GM12878 (cell line): ENCODE results near the gene STAM2. TPM values are rescaled to one million over a fixed set of nuclear protein-coding genes. Genes with fewer than 3 reads are reported as not detected.

ENCODE experiments used
- ATAC-seq: fragments of 200-7000 bp; cut with Tn5 transposase; 3 replicates; pipeline ENCODE4 v1.9.1; 2020; ENCODE audit warnings: mild to moderate bottlenecking, moderate library complexity
- BruUV-seq: library from RNA; stranded (reverse); fragments of 400-500 nt; replicated peaks from 2 replicates; lab custom pipeline; 2021; lab: Mats Ljungman, UMichigan
- CTCF ChIA-PET: fragments of 300-600 bp; sonication (Branson Sonifier 250); formaldehyde crosslinking; extraction: SDS; loops from one replicate; lab custom pipeline; 2021; ENCODE audit warnings: inconsistent platforms; lab: Yijun Ruan, JAX
- POLR2A ChIA-PET: fragments of 350-600 bp; formaldehyde crosslinking; extraction: SDS; loops from one replicate; lab custom pipeline; 2021; ENCODE audit warnings: inconsistent platforms; lab: Charles Lee
- RAD21 ChIA-PET: fragments of 300-600 bp; sonication (Branson Sonifier 250); formaldehyde crosslinking; loops from one replicate; lab custom pipeline; 2023; ENCODE audit warnings: antibody characterized with exemption; ENCODE audit not compliant: unreplicated experiment; lab: Charles Lee
- SMC1A ChIA-PET: fragments of 300-600 bp; sonication (Branson Sonifier 250); formaldehyde crosslinking; loops from one replicate; lab custom pipeline; 2023; ENCODE audit not compliant: unreplicated experiment, uncharacterized antibody; lab: Charles Lee
- DNase-seq: peaks from one replicate; pipeline ENCODE4 v3.0.0-alpha.2; 2011; ENCODE audit warnings: low read depth, low spot score
- FAIRE-seq: peaks from 3 replicates; lab custom pipeline; 2011; peaks lifted over from hg19 to GRCh38; lab: Jason Lieb, UNC
- H2AFZ ChIP-seq: 2 replicates; pipeline ENCODE4 v1.6.0; 2011; ENCODE audit warnings: low read depth, low read length, control low read depth; ENCODE audit not compliant: control insufficient read depth
- H3K27ac ChIP-seq: 2 replicates; pipeline ENCODE4 v1.5.1; 2011; ENCODE audit warnings: control low read depth; ENCODE audit not compliant: control insufficient read depth, insufficient read depth
- H3K27me3 ChIP-seq, 2 experiments: replicated peaks in 1 of 2; 2 replicates each; pipeline versions ENCODE4 v1.6.0 to v1.6.1; 2011; ENCODE audit warnings: low read length in 1 of 2; ENCODE audit not compliant: control insufficient read depth in 2 of 2, insufficient read depth in 2 of 2
- H3K36me3 ChIP-seq, 2 experiments: 2 replicates each; pipeline ENCODE4 v1.5.1; 2011; ENCODE audit warnings: low read length in 1 of 2; ENCODE audit not compliant: control insufficient read depth in 2 of 2, insufficient read depth in 2 of 2
- H3K4me1 ChIP-seq: 2 replicates; pipeline ENCODE4 v1.6.1; 2011; ENCODE audit warnings: mild to moderate bottlenecking, low read length, moderate library complexity, mixed read lengths; ENCODE audit not compliant: control insufficient read depth, insufficient read depth
- H3K4me2 ChIP-seq: 2 replicates; pipeline ENCODE4 v1.6.0; 2011; ENCODE audit warnings: control low read depth; ENCODE audit not compliant: control insufficient read depth, insufficient read depth
- H3K4me3 ChIP-seq: fragments of 200-600 bp; sonication (generic); 2 replicates; pipeline ENCODE4 v1.5.1; 2016
- H3K79me2 ChIP-seq: 2 replicates; pipeline ENCODE4 v1.6.0; 2011; ENCODE audit warnings: low read length; ENCODE audit not compliant: control insufficient read depth, insufficient read depth
- H3K9ac ChIP-seq: 2 replicates; pipeline ENCODE4 v1.8.0; 2011; ENCODE audit warnings: low read length, control low read depth, mixed read lengths; ENCODE audit not compliant: control insufficient read depth, insufficient read depth
- H3K9me3 ChIP-seq: replicated peaks from 3 replicates; pipeline ENCODE4 v1.5.1; 2011; ENCODE audit warnings: mild to moderate bottlenecking, low read length; ENCODE audit not compliant: control insufficient read depth, insufficient read depth
- H4K20me1 ChIP-seq: 2 replicates; pipeline ENCODE4 v1.6.0; 2011; ENCODE audit not compliant: control insufficient read depth, insufficient read depth
- CEBPZ ChIP-seq: fragments of 150-350 bp; IDR thresholded peaks from 2 replicates; pipeline ENCODE4 v1.6.1; 2016; ENCODE audit warnings: low read depth, low read length
- EGR1 ChIP-seq, 2 experiments: IDR thresholded peaks; 1 replicate in 1 of 2; 2 replicates in 1 of 2; pipeline ENCODE4 v1.6.1; 2011 to 2012; ENCODE audit warnings: low read depth in 2 of 2, low read length in 2 of 2, borderline replicate concordance in 1 of 2, mild to moderate bottlenecking in 1 of 2, moderate library complexity in 1 of 2
- PAX5 ChIP-seq: IDR thresholded peaks from 2 replicates; pipeline ENCODE4 v1.6.1; 2011; ENCODE audit warnings: low read depth, low read length, borderline replicate concordance
- PKNOX1 ChIP-seq: fragments of 450-650 bp; IDR thresholded peaks from 2 replicates; pipeline ENCODE4 v1.6.1; 2016; ENCODE audit warnings: mild to moderate bottlenecking
- POLR2AphosphoS2 ChIP-seq: IDR thresholded peaks from 2 replicates; pipeline ENCODE4 v1.6.1; 2011; ENCODE audit warnings: low read depth, mild to moderate bottlenecking, low read length, improper control_type of control experiment, moderate library complexity
- RUNX3 ChIP-seq: IDR thresholded peaks from 2 replicates; pipeline ENCODE4 v1.6.1; 2012; ENCODE audit warnings: low read length, inconsistent platforms
- YY1 ChIP-seq: IDR thresholded peaks from 2 replicates; pipeline ENCODE4 v1.6.1; 2011; ENCODE audit warnings: low read depth, mild to moderate bottlenecking, low read length
- WGBS: methylation state at CpG from one replicate; pipeline ENCODE4 v1.1.6; 2016; ENCODE audit warnings: low lambda C conversion rate; ENCODE audit not compliant: insufficient replicate concordance, insufficient coverage; ENCODE audit errors: missing lambda C conversion rate; 5-methylcytosine and 5-hydroxymethylcytosine counted together
- in situ Hi-C: fragments of 300-500 bp; cut with MboI; formaldehyde crosslinking; loops from 9 replicates; pipeline ENCODE4 v1.14.3; 2018; ENCODE audit warnings: mixed read lengths
- intact Hi-C: fragments of 100-400 bp; cut with micrococcal nuclease; formaldehyde crosslinking; loops from one replicate; pipeline ENCODE4 v1.14.2; 2022; ENCODE audit not compliant: unreplicated experiment
- polyA plus RNA-seq, 11 experiments: library from polyadenylated mRNA; depleted of rRNA in 4 of 11; unstranded in 6 of 11; stranded (reverse) in 5 of 11; fragments of >200 nt; fragmentation: Nextera tagmentation in 4 of 11; fragmentation: Illumina TruSeq in 1 of 11; extraction: Ambion mirVana in 4 of 11; extraction: Trizol in 1 of 11; gene quantifications; 1 replicate in 1 of 11; 2 replicates in 10 of 11; pipeline versions ENCODE4 v1.2.1 to v1.2.3, GENCODE V29; 2011 to 2016; ENCODE audit warnings: inconsistent platforms in 2 of 11, missing spikeins in 2 of 11, low read depth in 1 of 11
- total RNA-seq, 4 experiments: library from RNA; depleted of rRNA in 3 of 4; stranded (reverse); fragments of >200 nt in 3 of 4; fragmentation: Illumina TruSeq in 1 of 4; extraction: Trizol in 1 of 4; gene quantifications; 2 replicates each; pipeline versions ENCODE4 v1.2.1 to v1.2.3, GENCODE V29; 2013 to 2021

STAM2 gene
- total and polyA plus RNA-seq, 10 of the 15 experiments (the other 5 are each of a cell fraction or from before 2014, with no cell fraction given) = 4.4 to 21.6 (median 16.2) TPM

GRCh38 chr2:152078662-152079061 lies 96.9 kb downstream of the STAM2 start:
- in situ Hi-C loops (no loop called here), intact Hi-C loops (no loop called here)
- 37% methylated on average over 2 of the region's 2 CpGs for WGBS
- Histone ChIP-seq H3K4me2 (peak overlapping the region; percentile 28), H3K27ac (no peak overlapping the region), H3K27me3 (no peaks in the 10 kb centered on the region; a peak in 1 of 4 replicates), H3K9ac (no peak overlapping the region), H3K79me2 (no peaks in the 10 kb centered on the region), H3K4me3 (no peak overlapping the region), H3K36me3 (no peaks in the 10 kb centered on the region), H3K4me1 (peaks cover 6% of the 10 kb centered on the region; the same call in 1 of the 2 replicates), H3K9me3 (no peaks in the 10 kb centered on the region), H2AFZ (no peak overlapping the region), H4K20me1 (no peaks in the 10 kb centered on the region)
- TF ChIP-seq CEBPZ = no peak
- peak; percentile 41; the same call in 1 of the 2 replicates for TF ChIP-seq RUNX3
- peak in 1 of 2 experiments; percentile 57; a peak in 1 of 3 replicates for TF ChIP-seq EGR1 (IDR thresholded peaks at IDR 0.05; ENCODE audit: borderline replicate concordance in 1 of 2, low read depth in 2 of 2, low read length in 2 of 2)
- TF ChIP-seq PAX5 = no peak
- TF ChIP-seq YY1 = peak; percentile 52; the same call in 1 of the 2 replicates
- no peak for TF ChIP-seq PKNOX1
- no peak for TF ChIP-seq POLR2AphosphoS2
- FAIRE-seq (peak; percentile 61), ATAC-seq (peak; percentile 86), DNase-seq (peak; percentile 17)
- CTCF ChIA-PET = interaction anchor here (0.8 kb wide), 1 partner anchor 17 kb away, joined by 4 read pairs; no protein-coding TSS in a partner anchor
- RAD21 ChIA-PET = interaction anchor here (0.6 kb wide), 1 partner anchor 107 kb away, joined by 3 read pairs; no protein-coding TSS in a partner anchor
- SMC1A ChIA-PET = interaction anchor here (0.8 to 1.2 kb wide), 3 partner anchors 13 to 33 kb away, joined by 3 read pairs; no protein-coding TSS in a partner anchor
- no TSS peak for BruUV-seq
- POLR2A ChIA-PET = no interaction called here
